ENCODE results near the gene TIMP2. TPM values are rescaled to one million over a fixed set of nuclear protein-coding genes. Genes with fewer than 3 reads are reported as not detected.

The TIMP2 gene
- total RNA-seq, 4 donors from 2014 or later, result 20.4 to 28.7 (median 27.0) TPM

GRCh38 chr17:78940708-78941107, 15.5 kb upstream of the TIMP2 start:
- DNase-seq, result no peak
- TF ChIP-seq, protein P1, sequence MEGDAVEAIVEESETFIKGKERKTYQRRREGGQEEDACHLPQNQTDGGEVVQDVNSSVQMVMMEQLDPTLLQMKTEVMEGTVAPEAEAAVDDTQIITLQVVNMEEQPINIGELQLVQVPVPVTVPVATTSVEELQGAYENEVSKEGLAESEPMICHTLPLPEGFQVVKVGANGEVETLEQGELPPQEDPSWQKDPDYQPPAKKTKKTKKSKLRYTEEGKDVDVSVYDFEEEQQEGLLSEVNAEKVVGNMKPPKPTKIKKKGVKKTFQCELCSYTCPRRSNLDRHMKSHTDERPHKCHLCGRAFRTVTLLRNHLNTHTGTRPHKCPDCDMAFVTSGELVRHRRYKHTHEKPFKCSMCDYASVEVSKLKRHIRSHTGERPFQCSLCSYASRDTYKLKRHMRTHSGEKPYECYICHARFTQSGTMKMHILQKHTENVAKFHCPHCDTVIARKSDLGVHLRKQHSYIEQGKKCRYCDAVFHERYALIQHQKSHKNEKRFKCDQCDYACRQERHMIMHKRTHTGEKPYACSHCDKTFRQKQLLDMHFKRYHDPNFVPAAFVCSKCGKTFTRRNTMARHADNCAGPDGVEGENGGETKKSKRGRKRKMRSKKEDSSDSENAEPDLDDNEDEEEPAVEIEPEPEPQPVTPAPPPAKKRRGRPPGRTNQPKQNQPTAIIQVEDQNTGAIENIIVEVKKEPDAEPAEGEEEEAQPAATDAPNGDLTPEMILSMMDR (IDR thresholded peaks at IDR 0.05 in 4 of 5, conservative IDR thresholded peaks at IDR 0.05 in 1 of 5), result no peak
- TF ChIP-seq POLR2A (IDR thresholded peaks at IDR 0.05), result no peak
- Histone ChIP-seq H3K9me3 (no peaks in the 10 kb centered on the region), H3K27ac (no peak overlapping the region), H3K4me3 (no peak overlapping the region), H3K27me3 (no peaks in the 10 kb centered on the region), H3K4me1 (peaks cover 2 to 5% of the 10 kb centered on the region in 2 donors), H3K36me3 (no peaks in the 10 kb centered on the region)
- intact Hi-C loops (cut with DNase I; ENCODE audit: low total_unique reads) (no loop called here), in situ Hi-C loops (cut with MboI; ENCODE audit: low sequenced_read_pairs in 4 of 4) (no loop called here)
- no peak for ATAC-seq

DNA sequence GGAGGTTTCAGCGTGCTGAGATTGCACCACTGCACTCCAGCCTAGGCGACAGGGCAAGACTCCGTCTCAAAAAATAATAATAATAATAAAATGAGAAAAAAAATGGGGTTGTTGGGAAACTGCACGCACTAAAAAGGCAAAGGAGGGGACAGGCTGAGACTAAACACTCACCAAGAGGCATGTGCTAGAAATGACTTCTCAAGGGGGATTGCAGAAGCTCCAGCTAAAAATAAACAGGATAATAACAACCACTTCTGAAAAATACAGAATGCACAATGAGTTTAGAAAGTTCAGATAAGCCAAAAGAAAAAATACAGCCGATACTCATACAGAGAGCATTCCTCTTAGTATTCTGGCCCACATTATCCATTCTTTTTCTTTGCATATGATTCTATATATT, 15.1 kb upstream of the TIMP2 start:
- in situ Hi-C loops (cut with MboI; ENCODE audit: low sequenced_read_pairs in 4 of 4) (no loop called here), intact Hi-C loops (cut with DNase I; ENCODE audit: low total_unique reads) (no loop called here)
- ATAC-seq (no peak), DNase-seq (no peak)
- Histone ChIP-seq H3K36me3 (no peaks in the 10 kb centered on the region), H3K4me1 (peaks cover 3 to 5% of the 10 kb centered on the region in 2 donors), H3K27ac (no peak overlapping the region), H3K27me3 (no peaks in the 10 kb centered on the region), H3K4me3 (no peak overlapping the region), H3K9me3 (no peaks in the 10 kb centered on the region)
- TF ChIP-seq, protein P1 (IDR thresholded peaks at IDR 0.05 in 4 of 5, conservative IDR thresholded peaks at IDR 0.05 in 1 of 5), result no peak
- TF ChIP-seq POLR2A (IDR thresholded peaks at IDR 0.05), result no peak

- no peaks in the 10 kb centered on the region for H3K27me3 ChIP-seq
- no peak overlapping the region for H3K4me3 ChIP-seq
- peaks cover 10% of the 10 kb centered on the region in 2 donors for H3K4me1 ChIP-seq
- no peak overlapping the region for H3K27ac ChIP-seq
- H3K36me3 ChIP-seq, result no peaks in the 10 kb centered on the region
- intact Hi-C loops (cut with DNase I; ENCODE audit: low total_unique reads), result no loop called here
- no peaks in the 10 kb centered on the region for H3K9me3 ChIP-seq
- DNase-seq, result no peak
- in situ Hi-C loops (cut with MboI; ENCODE audit: low sequenced_read_pairs in 4 of 4), result no loop called here
- no peak for TF ChIP-seq POLR2A (IDR thresholded peaks at IDR 0.05)
- TF ChIP-seq, protein P1 (IDR thresholded peaks at IDR 0.05 in 4 of 5, conservative IDR thresholded peaks at IDR 0.05 in 1 of 5), result no peak
- peak in 1 of 2 donors; percentile 29 for ATAC-seq
Observed at GRCh38 chr17:78939615-78940014, 14.4 kb upstream of the TIMP2 start.

GRCh38 chr17:78937561-78937960, 12.4 kb upstream of the TIMP2 start:
- H3K36me3 ChIP-seq, result no peaks in the 10 kb centered on the region
- TF ChIP-seq POLR2A (IDR thresholded peaks at IDR 0.05), result no peak
- TF ChIP-seq, protein P1 (IDR thresholded peaks at IDR 0.05 in 4 of 5, conservative IDR thresholded peaks at IDR 0.05 in 1 of 5), result no peak
- intact Hi-C loops (cut with DNase I; ENCODE audit: low total_unique reads), result no loop called here
- no peak overlapping the region for H3K27ac ChIP-seq
- H3K27me3 ChIP-seq, result no peaks in the 10 kb centered on the region
- in situ Hi-C loops (cut with MboI; ENCODE audit: low sequenced_read_pairs in 4 of 4), result no loop called here
- H3K4me1 ChIP-seq, result peaks cover 28 to 29% of the 10 kb centered on the region in 2 donors
- ATAC-seq (no peak), DNase-seq (no peak)
- H3K9me3 ChIP-seq, result no peaks in the 10 kb centered on the region
- H3K4me3 ChIP-seq, result no peak overlapping the region
